Measurements from ENCODE around the gene ADARB2.

The ADARB2 gene

DNA sequence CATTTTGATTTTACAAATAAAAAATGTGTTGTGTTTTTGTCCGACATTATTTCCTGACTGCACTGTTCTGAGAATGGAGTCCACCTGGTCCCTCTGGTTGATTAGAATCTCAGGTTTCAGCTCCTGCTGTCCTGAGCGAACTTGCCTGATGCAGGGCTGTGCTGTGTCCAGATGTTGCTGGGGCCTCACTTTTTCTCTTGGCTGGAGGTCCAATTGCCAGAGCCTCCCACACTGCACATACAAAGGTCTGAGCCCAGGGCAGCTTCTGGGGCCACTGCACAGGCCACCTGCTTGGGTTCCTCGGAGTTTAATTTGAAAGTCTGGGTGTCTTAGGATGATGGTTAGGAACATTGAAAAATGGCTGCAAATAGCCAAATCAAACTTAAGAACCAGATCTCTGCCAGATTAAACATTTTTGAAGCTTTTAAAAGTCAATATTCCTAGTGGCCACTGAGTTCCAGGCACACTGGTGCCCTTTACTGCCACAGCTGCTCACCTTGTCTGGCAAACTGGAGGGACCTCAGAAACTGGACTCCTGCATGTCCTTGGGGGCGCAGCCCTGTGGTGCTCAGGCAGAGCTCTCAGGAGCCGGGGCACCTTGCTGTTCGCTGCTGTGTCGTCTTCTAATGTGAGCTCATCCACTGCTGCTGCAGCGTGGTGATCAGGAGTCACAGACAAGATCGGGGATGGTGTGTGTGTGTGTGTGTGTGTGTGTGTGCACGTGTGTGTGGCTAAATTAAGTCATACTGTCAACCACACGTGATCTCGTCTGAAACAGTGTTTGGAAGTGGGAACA is 606.1 kb downstream of the ADARB2 start:
- DNase-seq = no peak

DNA sequence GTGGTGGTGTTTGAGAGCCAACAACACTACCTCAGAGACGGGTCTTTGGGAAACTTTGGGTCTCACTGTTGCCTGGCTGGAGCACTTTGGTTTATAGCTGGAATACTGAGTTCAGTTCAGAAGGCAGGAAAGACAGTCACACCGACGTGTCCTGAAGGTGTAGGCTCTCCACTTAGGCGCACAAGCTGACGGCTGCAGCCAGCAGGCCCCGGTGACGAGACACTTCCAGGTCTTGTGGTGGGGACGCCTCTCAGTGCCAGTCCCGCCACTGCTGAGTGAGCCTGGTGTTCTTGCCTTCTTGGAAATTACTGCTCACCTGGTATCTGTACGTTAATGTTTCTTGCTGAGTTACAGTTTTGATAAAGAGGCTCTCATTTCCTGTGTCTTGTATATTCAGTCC is 607.1 kb downstream of the ADARB2 start:
- no peak for DNase-seq

DNA sequence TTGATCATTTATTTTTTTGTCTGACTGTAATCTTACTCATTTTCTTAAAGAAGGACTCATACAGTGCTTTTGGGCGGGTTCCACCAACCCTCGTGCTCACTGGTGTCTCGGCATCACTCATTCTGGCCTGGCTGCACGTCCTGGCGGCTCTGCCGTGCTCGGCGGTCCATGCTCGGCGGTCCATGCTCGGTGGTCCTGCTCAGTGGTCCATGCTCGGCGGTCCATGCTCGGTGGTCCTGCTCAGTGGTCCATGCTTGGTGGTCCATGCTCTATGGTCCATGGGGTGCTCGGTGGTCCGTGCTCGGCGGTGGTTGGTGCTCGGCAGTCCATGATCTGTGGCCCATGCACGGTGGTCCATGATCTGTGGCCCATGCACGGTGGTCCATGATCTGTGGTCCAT is 608.7 kb downstream of the ADARB2 start:
- DNase-seq = no peak

DNA sequence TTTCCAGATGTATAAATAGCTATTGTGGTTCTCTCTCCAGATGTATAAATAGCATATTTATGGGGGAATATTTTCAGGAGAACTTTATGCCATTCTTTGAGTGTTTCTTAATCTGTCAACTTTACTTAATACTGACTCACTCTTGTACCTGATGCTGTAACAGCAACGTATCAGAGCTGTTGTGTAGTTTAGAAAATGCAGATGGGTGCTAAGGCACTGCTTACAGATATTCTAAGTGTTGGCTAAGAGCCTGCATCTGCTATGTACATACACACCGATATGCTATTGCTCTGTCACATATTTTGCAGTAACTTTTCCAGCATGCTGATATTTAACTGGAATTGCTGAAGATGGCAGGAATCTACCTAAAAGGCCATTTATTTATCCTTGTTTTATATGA is 609.2 kb downstream of the ADARB2 start:
- DNase-seq = no peak

DNA sequence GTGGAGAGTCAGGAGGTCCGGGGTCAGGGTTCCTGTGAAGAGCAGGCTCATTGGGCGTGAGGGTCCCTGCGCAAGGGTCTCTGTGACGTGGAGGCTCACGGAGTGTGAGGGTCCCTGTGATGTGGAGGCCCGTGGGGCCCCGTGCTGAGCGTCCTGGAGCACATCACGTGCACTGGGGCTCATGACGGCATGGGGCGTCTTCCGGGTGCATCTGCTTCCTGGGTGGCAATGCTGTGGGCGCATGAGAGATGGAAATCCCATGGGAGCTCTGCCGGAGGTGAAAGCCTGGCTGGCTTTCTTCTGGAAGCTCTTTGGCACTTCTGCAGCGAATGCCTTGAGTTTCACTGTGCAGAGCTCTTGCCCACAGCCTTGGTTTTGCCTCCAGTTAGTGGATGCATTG is 609.7 kb downstream of the ADARB2 start:
- DNase-seq = no peak

All from NCI-H69 (cell line).